Mesendoderm (in vitro differentiated cells): Measurements from ENCODE around the gene EIF4G1.

Experiments
- DNase-seq: peaks from one replicate; pipeline ENCODE4 v3.0.0; 2013
- H2AK5ac ChIP-seq: 2 replicates; pipeline ENCODE4 v1.6.1; 2013; ENCODE audit warnings: low read length, inconsistent platforms
- H2BK120ac ChIP-seq: 2 replicates; pipeline ENCODE4 v1.6.1; 2013; ENCODE audit warnings: low read depth, mild to moderate bottlenecking, low read length, moderate library complexity, mixed read lengths
- H2BK15ac ChIP-seq: replicated peaks from 2 replicates; pipeline ENCODE4 v1.6.1; 2013; ENCODE audit warnings: low read depth, mild to moderate bottlenecking, moderate library complexity
- H2BK5ac ChIP-seq: 2 replicates; pipeline ENCODE4 v1.6.1; 2013; ENCODE audit warnings: low read length, inconsistent platforms
- H3K18ac ChIP-seq: 2 replicates; pipeline ENCODE4 v1.6.1; 2013; ENCODE audit warnings: mild to moderate bottlenecking, low read length, mixed read lengths
- H3K23ac ChIP-seq: one replicate; pipeline ENCODE4 v1.6.1; 2013; ENCODE audit warnings: low read length
- H3K27ac ChIP-seq: 2 replicates; pipeline ENCODE4 v1.5.1; 2013; ENCODE audit warnings: low read depth, mild to moderate bottlenecking, inconsistent platforms, low read length, moderate library complexity
- H3K27me3 ChIP-seq: 2 replicates; pipeline ENCODE4 v1.6.1; 2013; ENCODE audit warnings: low read length, control low read depth, mild to moderate bottlenecking, inconsistent platforms; ENCODE audit not compliant: insufficient read depth, poor library complexity
- H3K36me3 ChIP-seq: 2 replicates; pipeline ENCODE4 v1.6.1; 2013; ENCODE audit warnings: low read length, inconsistent platforms; ENCODE audit not compliant: control insufficient read depth, insufficient read depth
- H3K4ac ChIP-seq: one replicate; pipeline ENCODE4 v1.6.1; 2013; ENCODE audit warnings: low read depth, mild to moderate bottlenecking, low read length, moderate library complexity
- H3K4me1 ChIP-seq: 2 replicates; pipeline ENCODE4 v1.6.1; 2013; ENCODE audit warnings: low read depth, low read length, inconsistent platforms; ENCODE audit not compliant: control insufficient read depth
- H3K4me2 ChIP-seq: 2 replicates; pipeline ENCODE4 v1.6.1; 2013; ENCODE audit warnings: low read length
- H3K4me3 ChIP-seq: 2 replicates; pipeline ENCODE4 v1.5.1; 2013; ENCODE audit warnings: mild to moderate bottlenecking, low read length
- H3K56ac ChIP-seq: one replicate; pipeline ENCODE4 v1.6.1; 2013; ENCODE audit warnings: low read length
- H3K79me1 ChIP-seq: 2 replicates; pipeline ENCODE4 v1.6.1; 2013; ENCODE audit warnings: low read length, inconsistent platforms
- H3K79me2 ChIP-seq: 2 replicates; pipeline ENCODE4 v1.6.1; 2013; ENCODE audit warnings: mild to moderate bottlenecking, low read length; ENCODE audit not compliant: control insufficient read depth, insufficient read depth
- H3K9ac ChIP-seq: 2 replicates; pipeline ENCODE4 v1.6.1; 2013; ENCODE audit warnings: low read length, inconsistent platforms
- H4K5ac ChIP-seq: one replicate; pipeline ENCODE4 v1.6.1; 2013; ENCODE audit warnings: low read length
- H4K8ac ChIP-seq: one replicate; pipeline ENCODE4 v1.6.1; 2013; ENCODE audit warnings: low read depth, mild to moderate bottlenecking, control low read depth, low read length, moderate library complexity
- WGBS: extraction: QIAGEN DNeasy Blood & Tissue Kit; methylation state at CpG from one replicate; pipeline ENCODE4 v1.1.7; 2013; ENCODE audit warnings: low lambda C conversion rate, missing lambda C conversion rate; ENCODE audit not compliant: insufficient coverage; ENCODE audit errors: extremely low coverage; 5-methylcytosine and 5-hydroxymethylcytosine counted together

EIF4G1 gene

GRCh38 chr3:184299488-184300377 lies 14.7 kb upstream of the EIF4G1 start:
- no CpG with 5 or more reads among the region's 29 CpGs for WGBS
- Histone ChIP-seq H3K56ac (peak overlapping the region; percentile 94), H4K8ac (no peak overlapping the region), H3K36me3 (peaks cover 25% of the 10 kb centered on the region), H4K5ac (no peak overlapping the region), H3K4me3 (peak overlapping the region; percentile 99), H3K79me2 (peaks cover 20% of the 10 kb centered on the region), H3K27ac (no peak overlapping the region), H2BK15ac (no peak overlapping the region), H3K23ac (peak overlapping the region; percentile 66), H3K4ac (no peak overlapping the region), H3K79me1 (peaks cover 25% of the 10 kb centered on the region), H2AK5ac (no peak overlapping the region), H3K4me2 (peak overlapping the region; percentile 84), H3K18ac (no peak overlapping the region), H2BK120ac (no peak overlapping the region), H3K4me1 (peaks cover 4% of the 10 kb centered on the region), H2BK5ac (no peak overlapping the region), H3K27me3 (no peaks in the 10 kb centered on the region), H3K9ac (peak overlapping the region; percentile 94)
- peak; percentile 38 for DNase-seq

- no peak overlapping the region for H3K18ac ChIP-seq
- no peaks in the 10 kb centered on the region for H3K27me3 ChIP-seq
- no peak overlapping the region for H4K8ac ChIP-seq
- H3K4me2 ChIP-seq, result peak overlapping the region; percentile 84
- H3K56ac ChIP-seq, result peak overlapping the region; percentile 94
- H3K4me3 ChIP-seq, result no peak overlapping the region
- no peak overlapping the region for H2BK120ac ChIP-seq
- WGBS, result no CpG with 5 or more reads among the region's 3 CpGs
- H3K4ac ChIP-seq, result no peak overlapping the region
- no peak overlapping the region for H2BK5ac ChIP-seq
- peaks cover 4% of the 10 kb centered on the region for H3K4me1 ChIP-seq
- DNase-seq, result peak; percentile 37
- H3K36me3 ChIP-seq, result peaks cover 28% of the 10 kb centered on the region
- peaks cover 20% of the 10 kb centered on the region for H3K79me2 ChIP-seq
- no peak overlapping the region for H3K27ac ChIP-seq
- no peak overlapping the region for H2BK15ac ChIP-seq
- H2AK5ac ChIP-seq, result no peak overlapping the region
- peaks cover 25% of the 10 kb centered on the region for H3K79me1 ChIP-seq
- no peak overlapping the region for H3K23ac ChIP-seq
- H3K9ac ChIP-seq, result peak overlapping the region; percentile 94
- H4K5ac ChIP-seq, result no peak overlapping the region
Observed at GRCh38 chr3:184300378-184300720, 14.1 kb upstream of the EIF4G1 start.

DNA sequence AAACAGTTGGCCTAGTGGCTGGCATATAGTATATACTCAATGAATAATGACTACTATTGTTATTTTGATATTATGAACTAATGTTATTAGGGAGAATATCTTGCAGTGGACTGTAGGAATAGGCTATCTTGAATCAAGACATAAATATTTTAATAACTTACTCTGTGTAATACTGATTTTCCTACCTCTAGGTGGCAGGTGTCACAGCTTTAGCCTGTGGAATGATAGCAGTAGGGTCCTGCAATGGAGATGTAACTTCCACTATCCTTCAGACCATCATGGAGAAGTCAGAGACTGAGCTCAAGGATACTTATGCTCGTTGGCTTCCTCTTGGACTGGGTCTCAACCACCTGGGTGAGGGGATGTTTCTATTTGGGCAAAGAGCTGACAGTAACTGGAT lies 8.8 kb upstream of the EIF4G1 start:
- H3K36me3 ChIP-seq, result peaks cover 48% of the 10 kb centered on the region
- H2BK15ac ChIP-seq, result no peak overlapping the region
- no peak overlapping the region for H3K4ac ChIP-seq
- no CpG with 5 or more reads among the region's 1 CpG for WGBS
- H2BK120ac ChIP-seq, result no peak overlapping the region
- H3K27ac ChIP-seq, result no peak overlapping the region
- H3K56ac ChIP-seq, result no peak overlapping the region
- no peak overlapping the region for H3K9ac ChIP-seq
- no peak overlapping the region for H4K8ac ChIP-seq
- H2AK5ac ChIP-seq, result no peak overlapping the region
- H3K4me2 ChIP-seq, result no peak overlapping the region
- H3K18ac ChIP-seq, result no peak overlapping the region
- H3K27me3 ChIP-seq, result no peaks in the 10 kb centered on the region
- no peak overlapping the region for H3K23ac ChIP-seq
- no peak overlapping the region for H3K4me3 ChIP-seq
- no peak overlapping the region for H2BK5ac ChIP-seq
- H4K5ac ChIP-seq, result no peak overlapping the region
- H3K79me1 ChIP-seq, result peaks cover 14% of the 10 kb centered on the region
- H3K4me1 ChIP-seq, result no peaks in the 10 kb centered on the region
- peaks cover 5% of the 10 kb centered on the region for H3K79me2 ChIP-seq
- no peak for DNase-seq

- H3K4me2 ChIP-seq, result no peak overlapping the region
- no peak overlapping the region for H4K8ac ChIP-seq
- no peak overlapping the region for H2AK5ac ChIP-seq
- H3K36me3 ChIP-seq, result peaks cover 47% of the 10 kb centered on the region
- no peak for DNase-seq
- H3K4me3 ChIP-seq, result no peak overlapping the region
- H3K18ac ChIP-seq, result no peak overlapping the region
- no peak overlapping the region for H4K5ac ChIP-seq
- peaks cover 4% of the 10 kb centered on the region for H3K79me2 ChIP-seq
- no peak overlapping the region for H3K23ac ChIP-seq
- H3K56ac ChIP-seq, result no peak overlapping the region
- H3K9ac ChIP-seq, result no peak overlapping the region
- no peaks in the 10 kb centered on the region for H3K4me1 ChIP-seq
- no peak overlapping the region for H3K27ac ChIP-seq
- no peak overlapping the region for H2BK5ac ChIP-seq
- no peak overlapping the region for H3K4ac ChIP-seq
- no CpG with 5 or more reads among the region's 4 CpGs for WGBS
- H3K27me3 ChIP-seq, result no peaks in the 10 kb centered on the region
- H2BK15ac ChIP-seq, result no peak overlapping the region
- no peak overlapping the region for H2BK120ac ChIP-seq
- H3K79me1 ChIP-seq, result peaks cover 14% of the 10 kb centered on the region
Observed at GRCh38 chr3:184306341-184306972, 7.9 kb upstream of the EIF4G1 start.

DNA sequence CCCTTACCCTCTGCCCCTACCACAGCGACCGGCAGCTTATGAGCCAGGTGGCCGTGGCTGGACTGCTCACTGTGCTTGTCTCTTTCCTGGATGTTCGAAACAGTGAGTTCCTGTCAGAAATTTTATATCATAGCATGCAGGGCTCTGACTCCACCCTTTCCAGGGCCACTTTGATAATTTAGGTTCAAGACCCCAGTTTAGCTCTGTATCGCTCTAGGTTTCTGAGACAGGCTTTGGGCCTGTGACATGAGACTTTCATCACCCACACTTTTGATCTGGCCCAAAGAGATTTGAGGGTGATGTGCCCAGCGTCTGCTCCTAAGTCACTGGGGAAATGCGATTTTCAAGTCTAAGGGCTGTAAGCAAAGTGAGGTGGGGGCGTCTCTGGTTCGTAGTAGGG lies 6.5 kb upstream of the EIF4G1 start:
- Histone ChIP-seq H3K79me2 (no peaks in the 10 kb centered on the region), H3K4me2 (no peak overlapping the region), H4K5ac (no peak overlapping the region), H3K4ac (no peak overlapping the region), H3K36me3 (peaks cover 36% of the 10 kb centered on the region), H3K23ac (no peak overlapping the region), H2BK5ac (no peak overlapping the region), H3K4me1 (no peaks in the 10 kb centered on the region), H2BK120ac (no peak overlapping the region), H3K18ac (no peak overlapping the region), H3K4me3 (no peak overlapping the region), H2BK15ac (no peak overlapping the region), H4K8ac (no peak overlapping the region), H3K56ac (no peak overlapping the region), H3K9ac (no peak overlapping the region), H2AK5ac (no peak overlapping the region), H3K27ac (no peak overlapping the region), H3K79me1 (peaks cover 5% of the 10 kb centered on the region), H3K27me3 (no peaks in the 10 kb centered on the region)
- no peak for DNase-seq
- 100% methylated on average over 2 of the region's 9 CpGs for WGBS
